Kidney glomerular epithelial cell (primary cell): ENCODE data around the gene KIAA1671.

Source experiments
- DNase-seq: peaks from one replicate; lab custom pipeline; 2025; lab: John Stamatoyannopoulos, UW

Gene KIAA1671

DNA sequence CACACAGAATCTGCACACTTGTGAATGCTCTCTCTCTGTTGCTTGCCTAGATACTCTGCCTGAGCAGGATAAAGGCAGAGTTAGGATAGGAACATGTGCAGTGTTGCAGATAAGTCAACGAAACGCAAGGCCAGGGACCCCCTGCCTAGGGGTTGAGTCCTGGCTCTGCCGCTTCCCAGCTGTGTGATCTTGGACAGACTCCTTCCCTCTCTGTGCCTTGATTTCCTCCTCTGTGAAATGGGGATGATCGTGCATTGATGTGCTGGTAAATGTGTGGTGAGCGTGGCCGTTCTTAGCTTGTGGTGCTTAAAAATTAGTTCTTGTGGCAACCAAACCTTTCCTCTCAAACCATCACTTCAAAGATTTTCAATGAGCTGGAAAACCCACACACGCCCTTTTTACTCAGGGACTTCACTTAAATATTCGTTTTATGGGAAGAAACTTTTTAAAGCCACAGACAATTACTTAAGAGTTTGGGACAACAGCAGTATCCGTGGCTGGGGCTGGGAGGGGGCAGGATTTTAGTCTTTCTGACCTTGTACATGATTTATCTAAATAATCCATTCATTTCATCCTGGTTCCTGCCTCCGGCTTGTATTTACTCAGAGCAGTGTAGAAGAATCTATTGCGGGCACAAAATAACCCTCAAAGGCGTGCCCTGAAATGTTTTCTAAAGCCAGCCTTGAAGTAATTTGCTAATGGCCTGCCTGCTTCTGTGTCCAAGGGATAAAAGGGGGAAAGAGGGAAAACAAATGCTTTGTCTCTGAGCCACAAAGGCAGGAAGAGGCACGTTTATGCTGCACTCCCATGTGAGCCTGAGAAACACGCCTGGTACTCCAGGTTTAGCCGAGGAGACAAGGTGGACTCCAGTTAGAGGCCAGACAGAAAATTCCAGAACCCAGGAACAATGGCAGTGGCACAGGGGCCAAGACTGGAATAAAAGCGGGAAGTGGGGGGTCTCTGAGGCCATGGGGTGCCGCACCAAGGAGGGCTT lies 162.2 kb downstream of the KIAA1671 start:
- DNase-seq: no peak

DNA sequence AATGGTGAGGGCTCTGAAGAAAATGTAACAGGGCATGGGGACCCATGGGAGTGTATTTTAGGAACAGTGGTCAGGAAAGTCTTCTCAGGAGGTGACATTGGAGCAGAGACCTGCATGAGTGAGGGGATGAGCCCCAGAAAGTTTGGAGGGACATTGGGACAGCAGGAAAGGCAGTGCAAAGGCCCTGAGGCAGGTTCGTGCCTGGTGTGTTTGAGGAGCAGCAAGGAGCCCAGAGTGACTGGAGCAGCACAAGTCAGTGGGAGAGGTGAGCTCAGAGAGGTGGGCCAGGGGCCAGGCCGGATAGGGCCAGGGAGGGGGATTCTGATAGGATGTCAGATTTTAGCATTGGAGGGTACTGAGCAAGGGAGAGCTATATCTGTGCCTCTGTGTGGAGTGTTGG lies 167.1 kb downstream of the KIAA1671 start:
- no peak for DNase-seq

DNA sequence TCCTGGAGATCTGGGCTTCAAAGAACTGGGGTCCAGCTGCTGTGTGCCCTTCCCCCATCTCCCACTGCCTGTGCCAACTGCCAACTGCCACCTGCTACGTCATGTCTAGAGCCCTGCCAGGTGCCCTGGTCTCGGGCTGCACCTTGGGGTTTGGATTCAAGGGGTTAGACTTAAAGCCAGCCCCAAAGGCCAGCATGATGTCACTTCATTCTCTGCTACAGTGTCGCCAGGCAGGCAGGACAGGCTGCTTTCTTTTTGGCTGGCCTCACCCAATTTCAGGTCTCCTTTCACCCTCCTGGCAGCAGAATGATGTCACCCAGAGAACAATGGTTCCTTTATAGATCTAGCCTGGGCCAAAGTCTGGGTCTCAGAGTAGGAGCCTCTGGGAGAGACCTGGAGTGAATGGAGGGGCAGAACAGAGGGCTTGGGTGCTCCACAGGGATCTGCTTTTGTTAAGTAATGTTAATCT lies 167.6 kb downstream of the KIAA1671 start:
- DNase-seq: no peak

DNA sequence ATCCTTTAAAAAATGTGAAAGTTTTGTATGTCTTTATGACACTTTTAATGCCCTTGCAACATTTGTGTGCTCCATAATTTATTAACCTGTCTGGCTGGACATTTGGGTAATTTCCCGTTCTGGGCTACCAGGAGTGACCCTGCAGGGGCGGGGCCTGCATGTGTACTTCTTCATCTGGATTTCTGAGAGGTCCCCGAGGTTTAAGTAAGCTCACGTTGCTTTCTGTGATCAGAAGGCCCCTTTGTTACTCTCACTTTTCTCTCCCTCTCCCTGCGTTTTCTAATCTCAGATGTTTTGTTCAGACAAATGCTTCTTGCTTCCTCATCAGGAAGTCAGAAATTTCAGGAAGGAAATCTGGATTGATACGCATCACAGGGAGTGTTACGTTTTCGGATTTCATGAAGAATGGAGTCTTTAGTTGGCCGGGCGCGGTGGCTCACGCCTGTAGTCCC lies 168.3 kb downstream of the KIAA1671 start:
- DNase-seq: no peak

DNA sequence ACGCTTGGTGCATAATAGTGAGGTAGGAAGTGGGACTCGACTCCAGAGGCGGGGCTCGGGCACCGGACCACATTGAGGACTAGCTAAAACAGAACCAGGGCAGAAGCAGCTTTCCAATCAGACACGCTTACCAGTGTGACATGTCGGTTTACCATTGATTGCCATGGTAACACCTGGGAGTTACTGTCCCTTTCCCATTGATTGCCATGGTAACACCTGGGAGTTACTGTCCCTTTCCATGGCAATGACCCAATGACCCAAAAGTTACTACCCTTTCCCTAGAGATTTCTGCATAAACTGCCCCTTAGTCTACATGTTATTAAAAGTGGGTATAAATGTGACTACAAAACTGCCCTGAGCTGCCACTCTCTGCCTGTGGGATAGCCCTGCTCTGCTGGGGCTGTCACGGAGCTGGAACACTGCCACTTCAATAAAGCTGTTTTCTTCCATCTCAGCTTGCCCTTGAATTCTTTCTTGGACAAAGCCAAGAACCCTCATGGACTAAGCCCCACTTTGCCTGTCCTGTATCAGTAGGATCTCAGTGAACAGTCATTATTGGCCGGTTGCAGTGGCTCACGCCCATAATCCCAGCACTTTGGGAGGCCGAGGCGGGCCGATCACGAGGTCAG lies 169.7 kb downstream of the KIAA1671 start:
- DNase-seq: no peak

DNA sequence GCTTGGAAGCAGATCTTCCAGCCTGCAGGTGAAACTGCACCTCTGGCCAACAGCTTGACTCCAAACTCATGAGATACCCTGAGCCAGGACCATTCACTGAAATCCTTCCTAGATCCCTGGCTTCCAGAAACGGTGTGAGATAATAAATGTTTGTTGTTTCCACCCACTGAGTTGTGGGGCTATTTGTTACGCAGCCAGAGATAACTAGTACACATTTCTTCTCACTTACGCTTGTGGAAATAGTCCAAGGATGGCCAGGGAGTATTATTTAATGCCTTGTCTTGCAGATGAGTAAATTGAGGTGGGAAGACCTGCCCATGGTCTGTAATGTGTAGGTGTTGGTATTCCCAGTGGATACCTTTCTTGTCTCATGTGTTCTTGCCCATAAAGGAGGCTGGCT lies 171.2 kb downstream of the KIAA1671 start:
- DNase-seq: no peak

DNA sequence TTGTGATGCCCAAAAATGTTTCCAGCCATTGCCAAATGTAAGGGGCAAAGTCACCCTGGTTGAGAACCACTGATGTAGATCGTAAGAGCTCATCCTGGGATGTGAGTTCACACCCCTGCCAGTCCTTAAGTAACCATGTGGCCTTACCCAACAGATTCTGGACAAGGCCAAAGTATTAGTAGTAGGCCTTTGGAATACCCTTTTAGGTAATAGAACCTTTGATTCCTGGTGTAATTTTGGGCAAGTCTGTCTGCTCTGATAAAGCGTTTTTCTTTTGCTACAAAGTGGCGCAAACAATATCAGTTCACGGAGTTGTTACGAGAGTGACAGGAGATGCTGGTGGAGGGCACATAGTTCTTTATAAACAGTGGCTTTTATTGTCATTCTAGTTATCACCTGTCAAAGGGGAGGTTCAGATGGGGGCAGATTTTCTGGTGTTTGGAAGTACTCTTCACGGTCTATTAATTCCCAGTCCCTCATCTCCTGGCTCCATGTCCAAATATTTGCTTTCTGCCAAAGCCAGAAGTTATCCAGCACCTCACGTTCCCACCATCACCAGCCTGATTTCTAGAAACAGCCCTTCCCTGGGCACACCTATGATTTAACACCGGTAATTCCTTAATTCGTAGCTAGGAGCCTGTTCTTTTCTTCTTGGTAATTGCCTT lies 173.3 kb downstream of the KIAA1671 start:
- no peak for DNase-seq

DNA sequence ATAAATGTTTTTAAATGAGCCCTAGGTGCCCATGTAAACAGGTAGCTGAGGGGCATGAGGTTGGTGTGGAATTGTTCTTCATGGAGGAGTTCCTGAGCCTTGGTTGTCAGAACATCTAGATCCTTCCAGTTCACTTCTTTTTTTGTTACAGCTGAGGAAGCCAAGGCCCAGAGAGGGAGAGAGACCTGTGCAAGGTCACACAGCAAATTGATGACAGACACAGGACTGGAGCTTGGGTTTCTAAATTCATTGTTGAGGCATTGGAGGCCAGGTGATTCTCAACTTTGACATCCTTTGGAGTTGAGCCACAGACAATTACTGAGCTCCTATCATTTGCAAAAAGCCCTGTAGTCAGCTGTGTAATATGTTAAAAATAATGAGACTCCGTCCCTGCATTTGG lies 174.0 kb downstream of the KIAA1671 start:
- DNase-seq: no peak

DNA sequence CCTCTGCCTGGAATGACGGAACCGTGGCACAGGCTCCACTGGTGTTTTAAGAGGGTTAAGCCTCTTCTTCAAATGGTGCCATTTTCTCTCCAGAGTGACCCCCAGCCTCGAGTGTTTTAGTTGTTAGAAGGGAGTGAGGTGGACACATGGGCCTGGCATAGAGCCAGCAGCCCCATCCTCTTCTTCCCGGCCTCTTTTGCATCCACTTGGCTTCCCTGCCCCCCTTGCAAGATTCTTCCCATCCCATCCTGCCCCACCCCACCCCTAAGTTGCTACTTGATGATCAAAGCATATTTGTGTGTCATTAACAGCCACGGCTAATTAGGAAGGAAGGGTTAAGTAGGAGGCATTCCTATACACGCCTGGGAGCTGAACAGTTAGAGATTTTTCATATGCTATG lies 174.8 kb downstream of the KIAA1671 start:
- DNase-seq: no peak

DNA sequence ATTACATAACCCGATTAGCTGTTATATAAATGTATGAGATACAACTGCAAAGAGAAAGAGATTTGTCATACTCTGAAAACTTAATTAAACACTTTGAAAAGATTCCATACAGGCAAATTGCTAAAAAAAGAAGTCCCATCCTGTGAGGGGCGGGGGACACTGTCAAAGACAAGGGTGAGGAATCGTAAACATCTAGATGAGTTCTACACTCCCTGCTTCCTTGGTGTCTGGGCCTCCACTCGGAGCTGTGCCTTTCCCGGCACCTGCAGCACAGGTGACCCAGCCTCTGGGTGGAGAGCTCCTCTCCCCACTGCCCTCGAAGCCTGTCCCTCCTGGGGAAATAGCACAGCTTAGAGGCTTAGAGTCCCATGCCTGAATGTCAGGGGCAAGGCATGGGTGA lies 177.9 kb downstream of the KIAA1671 start:
- DNase-seq: no peak

DNA sequence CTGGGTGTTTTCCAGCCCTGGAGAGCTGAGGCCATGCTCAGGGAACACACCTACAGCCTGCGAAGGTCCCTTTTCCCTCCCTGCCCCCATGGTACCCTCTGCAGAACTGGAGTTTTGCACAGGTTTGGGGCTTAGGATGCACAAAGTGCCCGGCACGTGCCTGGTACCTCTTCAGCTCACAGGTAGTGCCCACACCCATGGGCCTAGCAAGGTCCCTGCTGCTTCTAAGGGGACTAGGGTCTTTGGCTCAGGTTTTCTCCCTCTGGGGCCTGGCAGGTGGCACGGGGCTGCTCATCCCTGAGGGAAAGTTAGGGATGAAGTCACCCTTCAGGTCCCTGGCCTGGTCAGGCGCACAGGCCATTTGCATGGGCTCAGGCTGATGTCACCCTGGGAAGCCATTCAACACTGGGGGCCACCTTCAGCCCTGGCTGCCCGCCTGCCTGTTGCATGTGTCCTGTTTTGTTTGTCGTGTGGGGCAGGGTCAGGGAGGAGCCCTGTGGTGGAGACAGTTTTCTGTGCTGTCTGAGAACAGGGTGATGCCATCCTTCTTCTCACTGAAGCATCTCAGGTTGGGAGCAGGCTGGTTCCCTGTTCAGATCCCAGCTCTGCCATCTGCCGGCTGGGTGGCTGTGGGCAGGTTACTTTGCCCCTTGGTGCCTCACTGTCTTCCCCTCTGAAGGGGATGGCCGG lies 178.8 kb downstream of the KIAA1671 start:
- DNase-seq: no peak

DNA sequence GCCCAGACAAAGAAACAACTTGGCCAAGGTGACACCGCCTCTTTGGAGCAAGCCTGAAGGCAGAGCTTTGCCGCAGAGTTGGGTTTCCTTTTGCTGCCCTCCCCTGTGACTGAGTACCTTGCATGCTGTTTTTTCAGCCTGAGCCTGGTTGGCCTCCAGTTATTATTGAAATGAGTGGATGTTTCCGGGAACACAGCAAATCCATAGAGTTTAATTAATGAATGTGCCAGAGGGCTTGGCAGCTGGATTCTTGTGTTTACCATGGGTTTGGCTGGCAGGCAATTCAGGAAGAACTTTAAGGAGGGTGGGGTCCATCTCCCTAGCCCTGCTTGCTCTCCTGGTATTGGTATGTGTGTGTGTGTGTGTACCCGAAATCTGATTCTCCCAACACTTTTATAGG lies 181.5 kb downstream of the KIAA1671 start:
- DNase-seq: no peak

DNA sequence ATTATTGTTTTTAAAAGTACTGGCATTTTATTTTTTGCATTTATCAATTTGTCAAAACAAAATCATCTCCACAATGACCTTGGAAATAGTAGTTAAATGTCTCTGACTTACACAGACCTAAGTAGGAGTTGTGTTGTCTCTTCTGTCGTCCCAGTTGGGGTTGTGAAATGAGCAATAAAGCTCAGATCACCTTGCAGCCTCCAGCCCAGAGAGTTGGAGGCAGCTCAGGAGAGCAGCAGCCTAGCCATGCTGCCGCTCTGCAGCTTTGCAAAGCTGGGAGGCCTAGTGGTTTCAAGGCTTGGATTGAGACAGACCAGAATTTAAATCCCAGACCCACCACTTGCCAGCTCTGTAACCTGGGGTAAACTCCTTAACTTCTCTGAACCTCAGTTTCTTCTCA lies 181.9 kb downstream of the KIAA1671 start:
- no peak for DNase-seq

DNA sequence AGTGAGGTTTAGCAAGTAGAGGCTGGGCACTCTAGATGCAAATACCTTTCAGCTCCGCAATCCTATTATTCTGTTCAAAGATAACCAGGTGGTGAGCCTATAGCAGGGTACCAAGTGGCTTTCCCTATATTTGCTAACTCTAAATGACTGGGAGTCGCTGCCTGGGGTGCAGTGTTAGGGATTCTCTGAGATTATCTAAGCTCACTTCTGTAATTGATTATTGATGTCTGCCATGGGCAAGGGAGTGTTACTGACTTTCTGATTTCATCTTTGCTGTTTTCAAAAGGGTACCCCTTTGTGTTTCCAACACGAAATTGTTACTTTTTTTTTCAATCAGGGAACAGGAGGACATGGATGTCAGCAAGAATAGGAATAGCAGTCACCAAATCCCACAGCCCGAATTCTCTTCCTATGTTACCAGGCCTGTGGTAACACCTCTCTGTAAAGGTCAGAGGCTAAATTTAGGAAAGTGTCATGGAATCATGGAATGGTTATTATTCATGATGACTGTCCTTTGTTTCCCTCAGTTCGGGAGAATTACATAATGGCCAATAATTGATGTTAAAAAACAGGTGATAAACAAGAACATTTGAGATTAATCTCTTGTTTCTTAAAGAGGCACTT lies 184.5 kb downstream of the KIAA1671 start:
- no peak for DNase-seq

DNA sequence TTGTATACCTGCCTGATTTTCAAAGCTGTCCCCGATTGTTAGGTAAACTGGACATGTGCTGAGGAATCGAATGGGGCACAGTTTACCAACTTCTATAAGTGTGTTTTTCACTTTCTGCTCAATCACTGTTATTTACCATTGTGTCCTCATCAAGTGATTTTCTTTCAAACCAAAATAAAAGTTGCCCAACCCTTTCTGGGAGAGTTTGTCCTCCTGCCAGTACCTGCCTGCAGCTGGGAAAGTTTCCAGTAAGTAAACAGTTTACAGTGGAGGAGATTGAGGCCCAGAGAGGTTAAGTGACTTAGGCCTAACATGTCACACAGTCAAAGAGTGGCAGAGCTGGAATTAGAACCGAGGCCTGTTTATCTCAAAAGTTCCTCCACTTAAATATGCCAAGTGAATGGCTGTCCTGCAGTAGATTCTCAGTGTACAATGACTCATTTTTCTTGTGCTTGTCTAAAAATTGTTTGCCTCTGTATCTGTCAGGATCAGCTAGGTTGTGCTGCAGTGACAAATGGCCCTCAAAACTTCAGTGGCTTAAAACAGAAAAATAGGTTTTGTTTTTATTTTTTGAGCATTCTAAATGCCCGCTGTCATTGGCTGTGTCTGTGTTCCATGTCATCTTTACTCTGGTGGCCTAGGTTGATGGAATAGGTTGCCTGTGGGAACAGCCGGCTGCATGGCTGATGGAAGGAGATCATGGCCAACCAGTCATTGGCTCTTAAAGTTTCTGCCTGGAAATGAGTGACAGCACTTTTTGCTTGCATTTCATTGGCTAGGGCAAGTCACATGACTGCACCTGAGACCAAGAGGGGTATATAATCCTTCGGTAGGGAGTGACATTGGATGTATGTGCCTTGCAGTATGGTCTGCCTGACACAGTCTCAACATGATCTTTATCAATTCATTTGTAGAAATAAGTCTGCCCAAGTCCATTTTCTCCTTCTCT lies 185.3 kb downstream of the KIAA1671 start:
- DNase-seq: no peak

DNA sequence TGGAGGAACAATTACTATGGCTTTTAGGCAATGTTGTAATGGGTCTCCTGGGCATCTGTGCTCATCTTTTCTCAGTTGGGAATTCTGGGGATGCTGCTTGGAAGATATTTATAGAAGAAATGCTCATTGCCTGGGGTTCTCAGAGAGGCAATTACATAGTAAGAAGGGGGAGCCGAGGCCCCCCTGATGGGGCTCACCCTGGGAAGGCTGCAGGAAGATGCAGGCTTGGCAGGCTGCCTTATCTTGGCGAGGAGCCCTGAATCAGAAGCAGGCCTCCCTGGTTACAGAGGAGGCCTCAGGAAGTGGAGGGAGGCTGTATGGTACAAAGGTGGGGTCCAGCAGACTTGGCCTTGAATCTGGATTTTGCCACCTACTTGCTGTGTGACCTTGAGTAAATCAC lies 186.5 kb downstream of the KIAA1671 start:
- DNase-seq: no peak

DNA sequence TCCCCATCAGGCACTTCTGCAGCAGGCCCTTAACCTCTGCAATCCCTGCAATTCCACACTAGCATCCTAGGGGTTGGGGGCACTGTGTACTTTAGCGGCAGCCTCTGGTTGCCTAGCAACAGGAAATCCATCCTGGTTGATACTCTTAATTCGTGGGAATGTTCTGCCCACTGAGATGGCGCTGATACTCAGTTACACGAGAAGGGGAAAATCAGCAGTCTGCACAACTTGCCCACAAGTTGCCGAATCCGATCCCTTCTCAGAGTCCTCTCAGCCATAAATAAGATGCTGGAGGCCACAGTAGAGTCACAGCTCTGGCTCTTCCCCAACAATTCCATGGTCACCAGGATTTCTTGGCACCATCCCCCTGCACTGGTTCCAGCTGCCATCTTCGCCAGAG lies 189.6 kb downstream of the KIAA1671 start:
- DNase-seq: no peak

DNA sequence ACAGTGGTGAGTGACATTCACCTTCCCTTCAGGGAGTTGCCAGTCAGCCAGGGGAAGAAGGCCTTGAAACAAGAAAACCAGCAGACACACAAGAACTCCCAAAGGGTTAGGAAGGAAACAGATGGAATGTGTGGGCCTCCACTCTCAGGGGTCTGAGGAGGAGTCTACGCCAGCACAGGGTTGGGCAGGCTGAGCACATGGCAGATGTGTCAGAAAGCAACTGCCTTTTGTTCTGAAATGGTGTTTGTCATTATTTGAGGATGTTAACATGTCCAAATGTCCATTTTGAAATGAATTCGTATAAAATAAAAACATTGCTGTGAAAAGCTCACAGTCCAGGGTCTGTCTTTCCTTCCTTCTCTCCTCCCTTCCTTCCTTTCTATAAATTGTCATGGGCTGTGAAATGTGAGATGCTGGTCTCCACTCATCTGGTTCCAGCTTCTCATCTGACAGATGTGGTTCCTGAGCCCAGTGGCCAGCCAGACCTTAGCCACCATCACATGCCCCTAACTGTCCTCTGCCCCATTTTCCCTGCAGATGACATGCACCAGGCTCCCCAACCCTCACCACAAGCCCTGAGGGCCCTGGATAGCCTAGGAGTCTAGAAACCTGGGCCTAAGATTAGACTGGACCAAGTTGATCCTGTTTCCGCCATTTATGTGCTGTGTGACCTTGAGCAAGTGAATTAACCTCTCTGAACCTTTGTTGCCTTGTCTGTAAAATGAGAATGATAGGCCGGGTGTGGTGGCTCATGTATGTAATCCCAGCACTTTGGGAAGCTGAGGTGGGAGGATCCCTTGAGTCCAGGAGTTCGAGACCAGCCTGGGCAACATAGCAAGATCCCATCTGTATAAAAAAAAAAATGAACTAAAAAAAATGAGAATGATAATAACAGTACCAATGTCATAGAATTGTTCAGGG lies 190.9 kb downstream of the KIAA1671 start:
- no peak for DNase-seq

DNA sequence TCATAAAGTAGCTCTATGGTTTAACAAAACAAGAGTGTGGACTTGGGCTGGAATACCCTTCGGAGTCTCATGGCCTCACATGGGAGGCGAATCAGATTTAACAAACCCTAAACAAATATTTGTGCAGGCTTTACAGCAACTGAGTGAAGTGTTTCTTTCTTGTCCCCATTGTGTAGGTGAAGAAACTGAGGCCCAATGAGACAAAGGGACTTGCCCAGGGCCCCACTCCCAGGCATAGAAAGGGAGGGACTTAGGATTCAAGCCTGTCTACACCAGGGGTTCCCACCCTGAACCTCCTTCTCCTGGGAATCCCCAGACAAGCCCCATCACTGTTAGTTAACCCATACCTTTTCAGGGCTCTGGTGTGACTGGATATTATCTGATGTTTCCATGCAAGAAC lies 192.0 kb downstream of the KIAA1671 start:
- no peak for DNase-seq
